K562 (cell line): ENCODE measurements around the gene SHISA4. TPM values are rescaled to one million over a fixed set of nuclear protein-coding genes. Genes with fewer than 3 reads are reported as not detected.

ENCODE experiments used
- ATAC-seq: fragments of 200-7000 bp; cut with Tn5 transposase; 3 replicates; pipeline ENCODE4 v1.9.1; 2020; ENCODE audit warnings: moderate library complexity
- BruUV-seq: library from RNA; stranded (reverse); fragments of 400-500 nt; replicated peaks from 2 replicates; lab custom pipeline; 2021; lab: Mats Ljungman, UMichigan
- CTCF ChIA-PET: fragments of 300-600 bp; formaldehyde crosslinking; extraction: SDS; loops from one replicate; lab custom pipeline; 2021; ENCODE audit warnings: low intra/inter-chr PET ratio; lab: Yijun Ruan, JAX
- POLR2A ChIA-PET: fragments of 300-600, 350-650 bp; sonication (Branson Sonifier 250); formaldehyde crosslinking; extraction: SDS; loops from one replicate; lab custom pipeline; 2021; ENCODE audit warnings: antibody characterized with exemption, inconsistent platforms; lab: Yijun Ruan, JAX
- DNase-seq, 4 experiments: peaks; one replicate each; pipeline versions ENCODE4 v3.0.0 to v3.0.0-alpha.2; 2011 to 2018; ENCODE audit warnings: low spot score in 3 of 4, mixed read lengths in 3 of 4; ENCODE audit errors: extremely low read depth in 1 of 4
- FAIRE-seq: peaks from 2 replicates; lab custom pipeline; 2011; peaks lifted over from hg19 to GRCh38; lab: Jason Lieb, UNC
- H2AFZ ChIP-seq: 2 replicates; pipeline ENCODE4 v1.6.0; 2011; ENCODE audit warnings: low read depth, low read length, control low read depth, inconsistent platforms
- H3K27ac ChIP-seq: fragments of 200-600 bp; 3 replicates; pipeline ENCODE4 v1.8.0; 2011; ENCODE audit warnings: low read depth, mild to moderate bottlenecking, control low read depth, inconsistent platforms, low read length, moderate library complexity, mixed read lengths; ENCODE audit errors: extremely low read depth
- H3K27me3 ChIP-seq, 2 experiments: fragments of 300-600 bp in 1 of 2; 2 replicates in 1 of 2; 3 replicates in 1 of 2; pipeline versions ENCODE4 v1.6.0 to v1.8.0; 2011; ENCODE audit warnings: inconsistent platforms in 2 of 2, low read length in 2 of 2, mild to moderate bottlenecking in 1 of 2, mixed read lengths in 1 of 2, moderate library complexity in 1 of 2; ENCODE audit not compliant: control insufficient read depth in 2 of 2, insufficient read depth in 2 of 2
- H3K36me3 ChIP-seq: fragments of 300-600 bp; 3 replicates; pipeline ENCODE4 v1.8.0; 2011; ENCODE audit warnings: mild to moderate bottlenecking, low read length, inconsistent platforms; ENCODE audit not compliant: control insufficient read depth, insufficient read depth
- H3K4me1 ChIP-seq, 2 experiments: fragments of 200-600 bp in 1 of 2; replicated peaks in 1 of 2; 2 replicates in 1 of 2; 3 replicates in 1 of 2; pipeline versions ENCODE4 v1.5.1 to v1.8.0; 2011; ENCODE audit warnings: inconsistent platforms in 2 of 2, low read length in 2 of 2, mild to moderate bottlenecking in 1 of 2, mixed read lengths in 1 of 2, moderate library complexity in 1 of 2; ENCODE audit not compliant: control insufficient read depth in 2 of 2, insufficient read depth in 2 of 2
- H3K4me2 ChIP-seq: 2 replicates; pipeline ENCODE4 v1.6.1; 2011; ENCODE audit warnings: low read length, control low read depth, inconsistent platforms, mixed read lengths; ENCODE audit not compliant: insufficient read depth
- H3K4me3 ChIP-seq: fragments of 200-600 bp; sonication (generic), shearing (Covaris generic); 2 replicates; pipeline ENCODE4 v1.5.1; 2016; ENCODE audit warnings: control low read depth, inconsistent platforms
- H3K79me2 ChIP-seq: fragments of 200-600 bp; 3 replicates; pipeline ENCODE4 v1.8.0; 2011; ENCODE audit warnings: low read length, inconsistent platforms; ENCODE audit not compliant: control insufficient read depth, insufficient read depth
- H3K9ac ChIP-seq, 2 experiments: 2 replicates each; pipeline versions ENCODE4 v1.6.0 to v1.6.1; 2011; ENCODE audit warnings: low read depth in 2 of 2, low read length in 2 of 2, control low read depth in 1 of 2, inconsistent platforms in 1 of 2, mild to moderate bottlenecking in 1 of 2, mixed read lengths in 1 of 2; ENCODE audit not compliant: insufficient read depth in 1 of 2
- H3K9me1 ChIP-seq: one replicate; pipeline ENCODE4 v1.6.0; 2011; ENCODE audit warnings: inconsistent platforms, mild to moderate bottlenecking, low read length, moderate library complexity; ENCODE audit not compliant: control insufficient read depth, insufficient read depth
- H3K9me3 ChIP-seq: replicated peaks from 2 replicates; pipeline ENCODE4 v1.5.1; 2011; ENCODE audit warnings: low read depth, low read length, inconsistent platforms; ENCODE audit not compliant: control insufficient read depth, insufficient read depth
- H4K20me1 ChIP-seq: replicated peaks from 2 replicates; pipeline ENCODE4 v1.6.1; 2011; ENCODE audit warnings: low read length, inconsistent platforms, mixed read lengths; ENCODE audit not compliant: control insufficient read depth, insufficient read depth
- BACH1 ChIP-seq: fragments of 200-800 bp; sonication (Bioruptor generic); IDR thresholded peaks from 2 replicates; pipeline ENCODE4 v1.6.1; 2016; ENCODE audit warnings: missing genetic modification characterization, missing compliant biosample characterization
- CBX3 ChIP-seq, 2 experiments: IDR thresholded peaks; 1 replicate in 1 of 2; 2 replicates in 1 of 2; pipeline ENCODE4 v1.6.1; 2012; ENCODE audit warnings: inconsistent platforms in 2 of 2, low read length in 2 of 2, borderline replicate concordance in 1 of 2, control low read depth in 1 of 2
- CTBP1 ChIP-seq: fragments of 450-650 bp; IDR thresholded peaks from 2 replicates; pipeline ENCODE4 v1.6.1; 2016; ENCODE audit warnings: borderline replicate concordance
- MAX ChIP-seq: sonication (generic); formaldehyde crosslinking; IDR thresholded peaks from 2 replicates; pipeline ENCODE4 v1.9.0; 2022; ENCODE audit warnings: mild to moderate bottlenecking, missing genetic modification reagents
- NR2C1 ChIP-seq, 2 experiments: fragments of 450-650 bp; IDR thresholded peaks; 2 replicates each; pipeline ENCODE4 v1.6.1; 2017; ENCODE audit warnings: mild to moderate bottlenecking in 2 of 2, antibody characterized with exemption in 1 of 2, inconsistent platforms in 1 of 2, missing compliant biosample characterization in 1 of 2, missing genetic modification characterization in 1 of 2
- PHF21A ChIP-seq: fragments of 450-650 bp; IDR thresholded peaks from 2 replicates; pipeline ENCODE4 v1.6.1; 2017; ENCODE audit warnings: low read depth, borderline replicate concordance
- TEAD4 ChIP-seq, 2 experiments: sonication (generic) in 1 of 2; formaldehyde crosslinking in 1 of 2; IDR thresholded peaks; 2 replicates each; pipeline versions ENCODE4 v1.6.1 to v1.8.0; 2012 to 2022; ENCODE audit warnings: borderline replicate concordance in 1 of 2, inconsistent platforms in 1 of 2, low read length in 1 of 2, mild to moderate bottlenecking in 1 of 2, missing genetic modification reagents in 1 of 2
- TFAM ChIP-seq: fragments of 250-450 bp; sonication (Bioruptor Pico); conservative IDR thresholded peaks from 2 replicates; pipeline ENCODE4 v1.5.0; 2021; ENCODE audit warnings: mild to moderate bottlenecking, moderate library complexity
- WGBS: fragments of 100-300 bp; shearing (Covaris generic); methylation state at CpG from one replicate; pipeline ENCODE4 v1.1.6; 2016; ENCODE audit warnings: low coverage, mixed read lengths; ENCODE audit not compliant: insufficient coverage; ENCODE audit errors: missing lambda C conversion rate; 5-methylcytosine and 5-hydroxymethylcytosine counted together
- in situ Hi-C: fragments of 300-500 bp; cut with MboI; formaldehyde crosslinking; loops from 4 replicates; pipeline ENCODE4 v1.15.0; 2018; ENCODE audit warnings: inconsistent platforms, mixed read lengths
- intact Hi-C: fragments of 100-400 bp; cut with micrococcal nuclease; formaldehyde crosslinking; loops from 2 replicates; pipeline ENCODE4 v1.14.2; 2022
- polyA plus RNA-seq, 8 experiments: library from polyadenylated mRNA; depleted of rRNA in 4 of 8; stranded (reverse) in 5 of 8; unstranded in 3 of 8; fragments of >200 nt; fragmentation: Nextera tagmentation in 2 of 8; fragmentation: Illumina TruSeq in 1 of 8; extraction: Ambion mirVana in 2 of 8; extraction: Trizol in 1 of 8; gene quantifications; 2 replicates each; pipeline versions ENCODE4 v1.2.1 to v1.2.3, GENCODE V29; 2011 to 2014; ENCODE audit warnings: inconsistent platforms in 1 of 8, missing spikeins in 1 of 8
- total RNA-seq, 7 experiments: library from RNA; depleted of rRNA in 6 of 7; stranded (reverse); fragments of >200 nt in 6 of 7; fragmentation: Illumina TruSeq in 2 of 7; extraction: Trizol in 2 of 7; gene quantifications; 2 replicates each; pipeline versions ENCODE4 v1.2.1 to v1.2.3, GENCODE V29; 2011 to 2021; ENCODE audit warnings: low replicate concordance in 1 of 7
- TF ChIP-seq, protein P1 (sequence below): fragments of 250-450 bp; sonication (Bioruptor Pico); IDR thresholded peaks from 2 replicates; pipeline ENCODE4 v1.4.0; 2020; ENCODE audit warnings: mild to moderate bottlenecking, moderate library complexity

SHISA4 gene
- total and polyA plus RNA-seq, 9 of the 15 experiments (the other 6 are each of a cell fraction or from before 2014, with no cell fraction given), result 0.15 to 0.95 (median 0.68) TPM; not detected in 2

GRCh38 chr1:201905234-201905890 lies 16.7 kb downstream of the SHISA4 start:
- in situ Hi-C loops, result no loop called here
- H3K4me3 ChIP-seq, result no peak overlapping the region
- no peaks in the 10 kb centered on the region for H3K9me3 ChIP-seq
- no peaks in the 10 kb centered on the region for H4K20me1 ChIP-seq
- DNase-seq (no peak), ATAC-seq (peak; percentile 32; the same call in 2 of the 3 replicates)
- H3K9ac ChIP-seq, result peak overlapping the region in 1 of 2 experiments; percentile 57; a peak in 1 of 4 replicates
- H3K9me1 ChIP-seq, result no peaks in the 10 kb centered on the region
- CTCF ChIA-PET, result no interaction called here
- H3K4me2 ChIP-seq, result no peak overlapping the region
- BruUV-seq, result no TSS peak
- no peak overlapping the region for H2AFZ ChIP-seq
- no peak overlapping the region for H3K27ac ChIP-seq
- peaks cover 0 to 4% of the 10 kb centered on the region in 2 experiments; a peak in 3 of 5 replicates for H3K27me3 ChIP-seq
- 35% methylated on average over 6 of the region's 6 CpGs for WGBS
- no peak for TF ChIP-seq TFAM (CRISPR knock-in tag)
- no peak for TF ChIP-seq PHF21A
- peak; percentile 29; the same call in 1 of the 2 replicates for TF ChIP-seq CTBP1
- TF ChIP-seq, protein P1, sequence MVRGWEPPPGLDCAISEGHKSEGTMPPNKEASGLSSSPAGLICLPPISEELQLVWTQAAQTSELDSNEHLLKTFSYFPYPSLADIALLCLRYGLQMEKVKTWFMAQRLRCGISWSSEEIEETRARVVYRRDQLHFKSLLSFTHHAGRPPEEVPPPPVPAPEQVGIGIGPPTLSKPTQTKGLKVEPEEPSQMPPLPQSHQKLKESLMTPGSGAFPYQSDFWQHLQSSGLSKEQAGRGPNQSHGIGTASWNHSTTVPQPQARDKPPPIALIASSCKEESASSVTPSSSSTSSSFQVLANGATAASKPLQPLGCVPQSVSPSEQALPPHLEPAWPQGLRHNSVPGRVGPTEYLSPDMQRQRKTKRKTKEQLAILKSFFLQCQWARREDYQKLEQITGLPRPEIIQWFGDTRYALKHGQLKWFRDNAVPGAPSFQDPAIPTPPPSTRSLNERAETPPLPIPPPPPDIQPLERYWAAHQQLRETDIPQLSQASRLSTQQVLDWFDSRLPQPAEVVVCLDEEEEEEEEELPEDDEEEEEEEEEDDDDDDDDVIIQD (CRISPR knock-in tag), result no peak
- 0 out of 2 replicates have a peak, but pooled peaks have one; percentile 27 for TF ChIP-seq MAX (CRISPR knock-in tag)
- TF ChIP-seq TEAD4 (IDR thresholded peaks at IDR 0.05; ENCODE audit: low read length), result no peak
- 0 out of 2 replicates have a peak, but pooled peaks have one; percentile 38 for TF ChIP-seq TEAD4 (CRISPR knock-in tag; IDR thresholded peaks at IDR 0.05; ENCODE audit: borderline replicate concordance)
- no peak for TF ChIP-seq NR2C1 (IDR thresholded peaks at IDR 0.05)
- TF ChIP-seq NR2C1 (tag; IDR thresholded peaks at IDR 0.05), result 0 out of 2 replicates have a peak, but pooled peaks have one; percentile 10
- TF ChIP-seq BACH1 (tag), result no peak
- peak in 1 of 2 experiments; percentile 72; a peak in 1 of 3 replicates for TF ChIP-seq CBX3 (IDR thresholded peaks at IDR 0.05; ENCODE audit: borderline replicate concordance in 1 of 2, low read length in 2 of 2)
- TF ChIP-seq, all 486 proteins: peak for 5
- H3K79me2 ChIP-seq, result no peaks in the 10 kb centered on the region
- H3K4me1 ChIP-seq, result no peaks in the 10 kb centered on the region
- FAIRE-seq, result peak; percentile 15
- intact Hi-C loops, result no loop called here
- POLR2A ChIA-PET, result interaction anchor here (1.9 kb wide), 1 partner anchor 8 kb away, joined by 9 read pairs; no protein-coding TSS in a partner anchor
- no peaks in the 10 kb centered on the region for H3K36me3 ChIP-seq
